ENCODE results near the gene VTI1A. TPM values are rescaled to one million over a fixed set of nuclear protein-coding genes. Genes with fewer than 3 reads are reported as not detected.
"Not testable (repeated sequence)": the region's sequence is repeated elsewhere in the genome, so short reads cannot be mapped to it uniquely, and the experiment has no call there.

The VTI1A gene
- total and polyA plus RNA-seq, 2 of the 13 experiments (the other 11 are each of a cell fraction or from before 2014, with no cell fraction given), result 11.7 to 32.7 TPM

GRCh38 chr10:112404617-112405016 lies 42.4 kb upstream of the VTI1A start (continued):
- TF ChIP-seq GMEB2 (CRISPR knock-in tag; IDR thresholded peaks at IDR 0.05; ENCODE audit: low read depth) (no peak), ZNF737 (CRISPR knock-in tag; IDR thresholded peaks at IDR 0.05; ENCODE audit: borderline replicate concordance) (no peak)
- TF ChIP-seq, protein P1, sequence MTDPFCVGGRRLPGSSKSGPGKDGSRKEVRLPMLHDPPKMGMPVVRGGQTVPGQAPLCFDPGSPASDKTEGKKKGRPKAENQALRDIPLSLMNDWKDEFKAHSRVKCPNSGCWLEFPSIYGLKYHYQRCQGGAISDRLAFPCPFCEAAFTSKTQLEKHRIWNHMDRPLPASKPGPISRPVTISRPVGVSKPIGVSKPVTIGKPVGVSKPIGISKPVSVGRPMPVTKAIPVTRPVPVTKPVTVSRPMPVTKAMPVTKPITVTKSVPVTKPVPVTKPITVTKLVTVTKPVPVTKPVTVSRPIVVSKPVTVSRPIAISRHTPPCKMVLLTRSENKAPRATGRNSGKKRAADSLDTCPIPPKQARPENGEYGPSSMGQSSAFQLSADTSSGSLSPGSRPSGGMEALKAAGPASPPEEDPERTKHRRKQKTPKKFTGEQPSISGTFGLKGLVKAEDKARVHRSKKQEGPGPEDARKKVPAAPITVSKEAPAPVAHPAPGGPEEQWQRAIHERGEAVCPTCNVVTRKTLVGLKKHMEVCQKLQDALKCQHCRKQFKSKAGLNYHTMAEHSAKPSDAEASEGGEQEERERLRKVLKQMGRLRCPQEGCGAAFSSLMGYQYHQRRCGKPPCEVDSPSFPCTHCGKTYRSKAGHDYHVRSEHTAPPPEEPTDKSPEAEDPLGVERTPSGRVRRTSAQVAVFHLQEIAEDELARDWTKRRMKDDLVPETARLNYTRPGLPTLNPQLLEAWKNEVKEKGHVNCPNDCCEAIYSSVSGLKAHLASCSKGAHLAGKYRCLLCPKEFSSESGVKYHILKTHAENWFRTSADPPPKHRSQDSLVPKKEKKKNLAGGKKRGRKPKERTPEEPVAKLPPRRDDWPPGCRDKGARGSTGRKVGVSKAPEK (CRISPR knock-in tag; IDR thresholded peaks at IDR 0.05; ENCODE audit: borderline replicate concordance), result no peak

- ATAC-seq; H3K27ac ChIP-seq (ENCODE audit: extremely low read length, insufficient read depth, low read length); H3K79me2 ChIP-seq (ENCODE audit: insufficient read depth, low read length); H3K4me2 ChIP-seq (ENCODE audit: low read depth, low read length); in situ Hi-C loops (cut with HindIII; ENCODE audit: extremely low pct_ligation_motif_present, low pct_unique_long_range_greater_than_20kb); FAIRE-seq; H4K20me1 ChIP-seq (ENCODE audit: insufficient read depth, low read length); H3K27me3 ChIP-seq (ENCODE audit: control insufficient read depth in 1 of 2, insufficient read depth in 2 of 2, low read length in 2 of 2); H3K9ac ChIP-seq (ENCODE audit: insufficient read depth, low read depth, low read length); CTCF ChIA-PET (ENCODE audit: low intra/inter-chr PET ratio, low total read pairs); intact Hi-C loops (cut with micrococcal nuclease; ENCODE audit: unreplicated experiment); DNase-seq (ENCODE audit: low spot score); H3K4me1 ChIP-seq (ENCODE audit: insufficient read depth, low read length); H3K4me3 ChIP-seq (replicated peaks in 1 of 3; ENCODE audit: insufficient read depth in 1 of 3, low read depth in 2 of 3, low read length in 3 of 3); POLR2A ChIA-PET; BruUV-seq (replicated peaks); H3K9me3 ChIP-seq (ENCODE audit: low read length); H2AFZ ChIP-seq (ENCODE audit: low read length): not testable (repeated sequence)
- 90% methylated on average over 2 of the region's 2 CpGs for WGBS (ENCODE audit: low lambda C conversion rate)
- peaks cover 35 to 81% of the 10 kb centered on the region in 2 experiments for H3K36me3 ChIP-seq (replicated peaks in 1 of 2; ENCODE audit: control insufficient read depth in 1 of 2, insufficient read depth in 2 of 2, low read length in 2 of 2)
Observed at GRCh38 chr10:112406806-112407205, 40.2 kb upstream of the VTI1A start.

Data from HepG2 (cell line).